Measurements from ENCODE around the gene PRR16.

The PRR16 gene

DNA sequence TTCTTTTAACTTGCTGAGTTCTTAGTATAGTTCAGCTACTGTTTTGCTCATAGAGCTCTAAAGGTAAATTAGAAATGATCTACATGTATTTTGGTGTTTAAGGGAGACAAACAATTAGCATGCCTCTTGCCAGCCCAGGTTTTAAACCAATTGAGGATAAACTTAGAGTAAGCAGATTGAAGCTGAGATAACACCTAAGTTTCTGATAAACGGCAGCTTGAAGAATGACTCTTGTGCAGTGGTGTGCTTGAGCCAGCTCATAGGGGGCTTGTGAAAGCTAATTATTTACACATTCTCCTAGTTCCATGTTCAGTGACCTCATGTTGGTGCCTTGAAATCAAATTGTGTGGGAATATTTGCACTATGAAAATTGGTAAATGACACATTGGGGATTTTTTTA lies 193.0 kb downstream of the PRR16 start:
- H3K4me1 ChIP-seq (ENCODE audit: low read depth, poor library complexity, severe bottlenecking) = no peaks in the 10 kb centered on the region
- H3K4me3 ChIP-seq (IDR thresholded peaks at IDR 0.05; ENCODE audit: insufficient read depth, low read depth, low read length) = no peak overlapping the region
- no peak overlapping the region for H2AFZ ChIP-seq (ENCODE audit: low read depth)
- no peak for TF ChIP-seq CTCF (conservative IDR thresholded peaks at IDR 0.05; ENCODE audit: low read depth, low read length)
- H3K36me3 ChIP-seq (ENCODE audit: insufficient read depth) = no peaks in the 10 kb centered on the region
- H3K9ac ChIP-seq = no peak overlapping the region
- no peak overlapping the region for H3K27ac ChIP-seq
- no peaks in the 10 kb centered on the region for H4K20me1 ChIP-seq (ENCODE audit: insufficient read depth)
- no peaks in the 10 kb centered on the region for H3K79me2 ChIP-seq (ENCODE audit: insufficient read depth, low read depth)
- H3K4me2 ChIP-seq = no peak overlapping the region
- H3K27me3 ChIP-seq (ENCODE audit: insufficient read depth, low read depth) = no peaks in the 10 kb centered on the region

- Histone ChIP-seq H3K79me2 (ENCODE audit: insufficient read depth, low read depth) (no peaks in the 10 kb centered on the region), H3K4me3 (IDR thresholded peaks at IDR 0.05; ENCODE audit: insufficient read depth, low read depth, low read length) (no peak overlapping the region), H4K20me1 (ENCODE audit: insufficient read depth) (no peaks in the 10 kb centered on the region), H3K9ac (no peak overlapping the region), H3K36me3 (ENCODE audit: insufficient read depth) (no peaks in the 10 kb centered on the region), H2AFZ (ENCODE audit: low read depth) (no peak overlapping the region), H3K4me2 (no peak overlapping the region), H3K4me1 (ENCODE audit: low read depth, poor library complexity, severe bottlenecking) (no peaks in the 10 kb centered on the region), H3K27me3 (ENCODE audit: insufficient read depth, low read depth) (no peaks in the 10 kb centered on the region), H3K27ac (no peak overlapping the region)
- no peak for TF ChIP-seq CTCF (conservative IDR thresholded peaks at IDR 0.05; ENCODE audit: low read depth, low read length)
Measured at GRCh38 chr5:120677481-120677880, 213.4 kb downstream of the PRR16 start.

DNA sequence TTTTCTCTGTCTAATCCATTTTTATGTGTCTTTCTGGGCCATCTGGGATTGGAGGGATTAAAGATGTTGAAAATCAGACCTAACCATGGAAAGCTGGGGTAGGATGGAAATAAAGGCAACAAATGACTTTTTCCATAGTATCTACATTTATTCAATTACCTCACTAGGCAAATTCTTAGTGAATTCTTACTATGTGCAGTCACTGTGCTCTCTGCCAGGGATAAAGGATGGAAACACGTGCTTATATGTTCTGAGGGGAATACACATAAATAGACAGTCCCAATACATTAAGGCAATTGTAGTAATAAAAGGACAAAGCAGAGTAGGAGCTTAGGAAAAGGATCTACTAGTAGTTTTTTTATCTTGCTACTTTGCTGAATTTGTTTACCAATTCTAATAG lies 214.2 kb downstream of the PRR16 start:
- Histone ChIP-seq H3K4me2 (no peak overlapping the region), H3K79me2 (ENCODE audit: insufficient read depth, low read depth) (no peaks in the 10 kb centered on the region), H3K36me3 (ENCODE audit: insufficient read depth) (no peaks in the 10 kb centered on the region), H2AFZ (ENCODE audit: low read depth) (no peak overlapping the region), H3K4me1 (ENCODE audit: low read depth, poor library complexity, severe bottlenecking) (no peaks in the 10 kb centered on the region), H3K27ac (no peak overlapping the region), H3K27me3 (ENCODE audit: insufficient read depth, low read depth) (no peaks in the 10 kb centered on the region), H4K20me1 (ENCODE audit: insufficient read depth) (no peaks in the 10 kb centered on the region), H3K4me3 (IDR thresholded peaks at IDR 0.05; ENCODE audit: insufficient read depth, low read depth, low read length) (no peak overlapping the region), H3K9ac (no peak overlapping the region)
- no peak for TF ChIP-seq CTCF (conservative IDR thresholded peaks at IDR 0.05; ENCODE audit: low read depth, low read length)

- Histone ChIP-seq H3K4me3 (IDR thresholded peaks at IDR 0.05; ENCODE audit: insufficient read depth, low read depth, low read length) (no peak overlapping the region), H2AFZ (ENCODE audit: low read depth) (no peak overlapping the region), H3K27ac (no peak overlapping the region), H3K4me1 (ENCODE audit: low read depth, poor library complexity, severe bottlenecking) (no peaks in the 10 kb centered on the region), H3K79me2 (ENCODE audit: insufficient read depth, low read depth) (no peaks in the 10 kb centered on the region), H3K9ac (no peak overlapping the region), H4K20me1 (ENCODE audit: insufficient read depth) (no peaks in the 10 kb centered on the region), H3K4me2 (no peak overlapping the region), H3K36me3 (ENCODE audit: insufficient read depth) (no peaks in the 10 kb centered on the region), H3K27me3 (ENCODE audit: insufficient read depth, low read depth) (no peaks in the 10 kb centered on the region)
- no peak for TF ChIP-seq CTCF (conservative IDR thresholded peaks at IDR 0.05; ENCODE audit: low read depth, low read length)
Measured at GRCh38 chr5:120682851-120683250, 218.8 kb downstream of the PRR16 start.

- H3K27ac ChIP-seq = no peak overlapping the region
- no peak overlapping the region for H3K4me3 ChIP-seq (IDR thresholded peaks at IDR 0.05; ENCODE audit: insufficient read depth, low read depth, low read length)
- no peak overlapping the region for H2AFZ ChIP-seq (ENCODE audit: low read depth)
- no peaks in the 10 kb centered on the region for H4K20me1 ChIP-seq (ENCODE audit: insufficient read depth)
- no peaks in the 10 kb centered on the region for H3K36me3 ChIP-seq (ENCODE audit: insufficient read depth)
- no peaks in the 10 kb centered on the region for H3K4me1 ChIP-seq (ENCODE audit: low read depth, poor library complexity, severe bottlenecking)
- H3K27me3 ChIP-seq (ENCODE audit: insufficient read depth, low read depth) = no peaks in the 10 kb centered on the region
- no peak for TF ChIP-seq CTCF (conservative IDR thresholded peaks at IDR 0.05; ENCODE audit: low read depth, low read length)
- H3K4me2 ChIP-seq = no peak overlapping the region
- H3K9ac ChIP-seq = no peak overlapping the region
- H3K79me2 ChIP-seq (ENCODE audit: insufficient read depth, low read depth) = no peaks in the 10 kb centered on the region
Measured at GRCh38 chr5:120683580-120683979, 219.5 kb downstream of the PRR16 start.

All from KMS-11 (cell line).